Uterus (tissue), 2 donors: Measurements from ENCODE around the gene LRBA.

ENCODE experiments used
- CTCF ChIP-seq, 4 experiments: fragments of 200-600 bp in 2 of 4; fragments of 450-650 bp in 2 of 4; sonication (generic) in 2 of 4; IDR thresholded peaks; one replicate each; pipeline ENCODE4 v1.5.1; 2016 to 2019; ENCODE audit warnings: antibody characterized with exemption in 4 of 4, mild to moderate bottlenecking in 2 of 4, moderate library complexity in 1 of 4
- POLR2A ChIP-seq, 2 donors: fragments of 450-650 bp; IDR thresholded peaks; one replicate each; pipeline ENCODE4 v1.6.1; 2016; ENCODE audit warnings: antibody characterized with exemption in 2 of 2, mild to moderate bottlenecking in 1 of 2, moderate library complexity in 1 of 2

GRCh38 chr4:150369434-150370380, 645.4 kb downstream of the LRBA start:
- no peak for TF ChIP-seq CTCF (IDR thresholded peaks at IDR 0.05)
- TF ChIP-seq POLR2A (IDR thresholded peaks at IDR 0.05), result no peak
